HepG2 (cell line): ENCODE results near the gene MTFR1L. TPM values are rescaled to one million over a fixed set of nuclear protein-coding genes. Genes with fewer than 3 reads are reported as not detected.

Experiments used
- CBX1 ChIP-seq: IDR thresholded peaks from one replicate; pipeline ENCODE4 v1.6.1; 2016; ENCODE audit warnings: antibody characterized with exemption, low read depth
- DNMT3B ChIP-seq: conservative IDR thresholded peaks from 2 replicates; pipeline ENCODE4 v1.6.1; 2016; ENCODE audit warnings: missing biosample characterization, control low read depth
- NR2F1 ChIP-seq, 2 experiments: fragments of 450-650 bp in 1 of 2; formaldehyde crosslinking in 1 of 2; IDR thresholded peaks; 2 replicates each; pipeline versions ENCODE4 v1.5.0 to v1.6.1; 2016 to 2020; ENCODE audit warnings: mild to moderate bottlenecking in 1 of 2, missing compliant biosample characterization in 1 of 2, missing genetic modification reagents in 1 of 2, moderate library complexity in 1 of 2
- ZNF256 ChIP-seq: sonication (generic); formaldehyde crosslinking; conservative IDR thresholded peaks from 2 replicates; pipeline ENCODE4 v1.4.0; 2020; ENCODE audit warnings: missing genetic modification reagents
- ZNF614 ChIP-seq: IDR thresholded peaks from 2 replicates; pipeline ENCODE4 v1.6.1; 2018; ENCODE audit warnings: missing biosample characterization, missing genetic modification reagents, inconsistent platforms, borderline replicate concordance
- ZNF629 ChIP-seq: sonication (generic); formaldehyde crosslinking; conservative IDR thresholded peaks from 2 replicates; pipeline ENCODE4 v1.5.0; 2020; ENCODE audit warnings: missing genetic modification reagents
- polyA plus RNA-seq, 8 experiments: library from polyadenylated mRNA; depleted of rRNA in 3 of 8; stranded (reverse) in 7 of 8; unstranded in 1 of 8; fragments of >200 nt; fragmentation: Illumina TruSeq in 4 of 8; extraction: Trizol in 4 of 8; gene quantifications; 2 replicates each; pipeline versions ENCODE4 v1.2.1 to v1.2.3, GENCODE V29; 2011 to 2016; ENCODE audit warnings: low read depth in 4 of 8, missing spikeins in 1 of 8, mixed read lengths in 1 of 8; ENCODE audit not compliant: insufficient read depth in 1 of 8
- total RNA-seq, 5 experiments: library from RNA; depleted of rRNA; stranded (reverse); fragments of >200 nt; fragmentation: Illumina TruSeq; extraction: Trizol; gene quantifications; 2 replicates each; pipeline ENCODE4 v1.2.3, GENCODE V29; 2016; ENCODE audit warnings: low read depth in 1 of 5
- TF ChIP-seq, protein P1 (sequence below): sonication (generic); formaldehyde crosslinking; IDR thresholded peaks from 2 replicates; pipeline ENCODE4 v1.4.0; 2020; ENCODE audit warnings: mild to moderate bottlenecking, missing genetic modification reagents
- TF ChIP-seq, protein P2 (sequence below): sonication (generic); formaldehyde crosslinking; IDR thresholded peaks from 2 replicates; pipeline ENCODE4 v1.4.0; 2020; ENCODE audit warnings: missing genetic modification reagents
- TF ChIP-seq, protein P3 (sequence below): sonication (generic); formaldehyde crosslinking; IDR thresholded peaks from 2 replicates; pipeline ENCODE4 v1.5.0; 2020; ENCODE audit warnings: missing genetic modification reagents, mild to moderate bottlenecking, borderline replicate concordance
- TF ChIP-seq, protein P4 (sequence below): sonication (generic); formaldehyde crosslinking; IDR thresholded peaks from 2 replicates; pipeline ENCODE4 v1.8.0; 2022; ENCODE audit warnings: missing genetic modification reagents, mild to moderate bottlenecking, moderate library complexity, borderline replicate concordance
- TF ChIP-seq, protein P5 (sequence below): sonication (generic); formaldehyde crosslinking; IDR thresholded peaks from 2 replicates; pipeline ENCODE4 v1.8.1; 2022; ENCODE audit warnings: low read depth, mild to moderate bottlenecking, missing genetic modification reagents
- TF ChIP-seq, protein P6 (sequence below): sonication (generic); formaldehyde crosslinking; IDR thresholded peaks from 2 replicates; pipeline ENCODE4 v1.4.0; 2020; ENCODE audit warnings: missing genetic modification reagents
- TF ChIP-seq, protein P7 (sequence below): sonication (generic); formaldehyde crosslinking; conservative IDR thresholded peaks from 2 replicates; pipeline ENCODE4 v1.8.0; 2022; ENCODE audit warnings: mild to moderate bottlenecking, moderate library complexity, missing genetic modification reagents

Gene MTFR1L
- total and polyA plus RNA-seq, 2 of the 13 experiments (the other 11 are each of a cell fraction or from before 2014, with no cell fraction given) = 38.0 to 55.7 TPM

DNA sequence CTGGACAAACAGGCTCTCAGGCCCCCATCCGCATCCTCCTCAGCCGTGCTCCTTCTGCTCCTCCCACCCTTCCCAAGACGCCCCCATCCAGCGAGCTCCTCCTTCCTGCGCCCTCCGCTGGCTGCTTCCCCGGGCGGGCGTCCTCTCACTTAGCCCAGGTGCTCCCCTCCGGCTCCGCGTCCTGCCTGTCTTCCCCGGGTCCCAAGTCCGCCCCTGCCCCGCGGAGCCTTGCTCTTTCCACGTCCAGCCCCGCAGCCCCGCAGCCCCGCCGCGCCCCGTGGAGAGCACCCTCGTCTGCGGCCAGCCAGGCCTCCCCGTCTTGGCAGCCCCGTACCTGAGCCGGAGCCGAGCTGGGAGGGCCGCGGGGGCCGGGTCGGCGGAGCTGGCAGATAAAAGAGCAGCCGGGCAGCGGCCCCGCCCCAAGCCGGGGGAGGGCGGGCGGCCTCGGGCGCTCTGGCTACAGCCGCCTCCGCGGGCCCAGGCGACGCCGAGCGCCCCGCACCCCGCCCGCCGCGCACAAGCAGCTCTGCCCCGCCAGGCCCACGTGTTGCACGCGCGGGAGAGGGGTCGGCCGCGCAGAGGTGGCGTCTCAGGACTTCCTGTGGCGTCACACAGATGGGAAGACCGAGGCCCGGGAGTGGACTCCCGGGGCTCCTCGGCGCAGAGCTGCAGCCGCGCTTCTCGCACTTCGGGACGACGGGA is 55.6 kb downstream of the MTFR1L start, which contains the start of gene PAQR7 (continued):
- TF ChIP-seq DNMT3B (CRISPR knock-in tag) = no peak
- TF ChIP-seq CBX1 = no peak
- TF ChIP-seq, protein P1, sequence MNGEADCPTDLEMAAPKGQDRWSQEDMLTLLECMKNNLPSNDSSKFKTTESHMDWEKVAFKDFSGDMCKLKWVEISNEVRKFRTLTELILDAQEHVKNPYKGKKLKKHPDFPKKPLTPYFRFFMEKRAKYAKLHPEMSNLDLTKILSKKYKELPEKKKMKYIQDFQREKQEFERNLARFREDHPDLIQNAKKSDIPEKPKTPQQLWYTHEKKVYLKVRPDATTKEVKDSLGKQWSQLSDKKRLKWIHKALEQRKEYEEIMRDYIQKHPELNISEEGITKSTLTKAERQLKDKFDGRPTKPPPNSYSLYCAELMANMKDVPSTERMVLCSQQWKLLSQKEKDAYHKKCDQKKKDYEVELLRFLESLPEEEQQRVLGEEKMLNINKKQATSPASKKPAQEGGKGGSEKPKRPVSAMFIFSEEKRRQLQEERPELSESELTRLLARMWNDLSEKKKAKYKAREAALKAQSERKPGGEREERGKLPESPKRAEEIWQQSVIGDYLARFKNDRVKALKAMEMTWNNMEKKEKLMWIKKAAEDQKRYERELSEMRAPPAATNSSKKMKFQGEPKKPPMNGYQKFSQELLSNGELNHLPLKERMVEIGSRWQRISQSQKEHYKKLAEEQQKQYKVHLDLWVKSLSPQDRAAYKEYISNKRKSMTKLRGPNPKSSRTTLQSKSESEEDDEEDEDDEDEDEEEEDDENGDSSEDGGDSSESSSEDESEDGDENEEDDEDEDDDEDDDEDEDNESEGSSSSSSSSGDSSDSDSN (CRISPR knock-in tag) = peak; percentile 88
- peak; percentile 69; the same call in 1 of the 2 replicates for TF ChIP-seq ZNF629 (CRISPR knock-in tag)
- no peak for TF ChIP-seq ZNF256 (CRISPR knock-in tag)
- TF ChIP-seq, protein P2, sequence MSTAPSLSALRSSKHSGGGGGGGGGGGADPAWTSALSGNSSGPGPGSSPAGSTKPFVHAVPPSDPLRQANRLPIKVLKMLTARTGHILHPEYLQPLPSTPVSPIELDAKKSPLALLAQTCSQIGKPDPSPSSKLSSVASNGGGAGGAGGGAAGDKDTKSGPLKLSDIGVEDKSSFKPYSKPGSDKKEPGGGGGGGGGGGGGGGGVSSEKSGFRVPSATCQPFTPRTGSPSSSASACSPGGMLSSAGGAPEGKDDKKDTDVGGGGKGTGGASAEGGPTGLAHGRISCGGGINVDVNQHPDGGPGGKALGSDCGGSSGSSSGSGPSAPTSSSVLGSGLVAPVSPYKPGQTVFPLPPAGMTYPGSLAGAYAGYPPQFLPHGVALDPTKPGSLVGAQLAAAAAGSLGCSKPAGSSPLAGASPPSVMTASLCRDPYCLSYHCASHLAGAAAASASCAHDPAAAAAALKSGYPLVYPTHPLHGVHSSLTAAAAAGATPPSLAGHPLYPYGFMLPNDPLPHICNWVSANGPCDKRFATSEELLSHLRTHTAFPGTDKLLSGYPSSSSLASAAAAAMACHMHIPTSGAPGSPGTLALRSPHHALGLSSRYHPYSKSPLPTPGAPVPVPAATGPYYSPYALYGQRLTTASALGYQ (CRISPR knock-in tag) = 0 out of 2 replicates have a peak, but pooled peaks have one; percentile 32
- TF ChIP-seq, protein P3, sequence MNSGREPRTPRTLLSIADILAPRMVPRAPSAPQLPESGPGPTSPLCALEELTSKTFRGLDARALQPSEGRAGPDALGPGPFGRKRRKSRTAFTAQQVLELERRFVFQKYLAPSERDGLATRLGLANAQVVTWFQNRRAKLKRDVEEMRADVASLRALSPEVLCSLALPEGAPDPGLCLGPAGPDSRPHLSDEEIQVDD (CRISPR knock-in tag) = peak; percentile 98
- TF ChIP-seq, protein P4, sequence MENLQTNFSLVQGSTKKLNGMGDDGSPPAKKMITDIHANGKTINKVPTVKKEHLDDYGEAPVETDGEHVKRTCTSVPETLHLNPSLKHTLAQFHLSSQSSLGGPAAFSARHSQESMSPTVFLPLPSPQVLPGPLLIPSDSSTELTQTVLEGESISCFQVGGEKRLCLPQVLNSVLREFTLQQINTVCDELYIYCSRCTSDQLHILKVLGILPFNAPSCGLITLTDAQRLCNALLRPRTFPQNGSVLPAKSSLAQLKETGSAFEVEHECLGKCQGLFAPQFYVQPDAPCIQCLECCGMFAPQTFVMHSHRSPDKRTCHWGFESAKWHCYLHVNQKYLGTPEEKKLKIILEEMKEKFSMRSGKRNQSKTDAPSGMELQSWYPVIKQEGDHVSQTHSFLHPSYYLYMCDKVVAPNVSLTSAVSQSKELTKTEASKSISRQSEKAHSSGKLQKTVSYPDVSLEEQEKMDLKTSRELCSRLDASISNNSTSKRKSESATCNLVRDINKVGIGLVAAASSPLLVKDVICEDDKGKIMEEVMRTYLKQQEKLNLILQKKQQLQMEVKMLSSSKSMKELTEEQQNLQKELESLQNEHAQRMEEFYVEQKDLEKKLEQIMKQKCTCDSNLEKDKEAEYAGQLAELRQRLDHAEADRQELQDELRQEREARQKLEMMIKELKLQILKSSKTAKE (CRISPR knock-in tag) = peak; percentile 63; the same call in 1 of the 2 replicates
- TF ChIP-seq, protein P5, sequence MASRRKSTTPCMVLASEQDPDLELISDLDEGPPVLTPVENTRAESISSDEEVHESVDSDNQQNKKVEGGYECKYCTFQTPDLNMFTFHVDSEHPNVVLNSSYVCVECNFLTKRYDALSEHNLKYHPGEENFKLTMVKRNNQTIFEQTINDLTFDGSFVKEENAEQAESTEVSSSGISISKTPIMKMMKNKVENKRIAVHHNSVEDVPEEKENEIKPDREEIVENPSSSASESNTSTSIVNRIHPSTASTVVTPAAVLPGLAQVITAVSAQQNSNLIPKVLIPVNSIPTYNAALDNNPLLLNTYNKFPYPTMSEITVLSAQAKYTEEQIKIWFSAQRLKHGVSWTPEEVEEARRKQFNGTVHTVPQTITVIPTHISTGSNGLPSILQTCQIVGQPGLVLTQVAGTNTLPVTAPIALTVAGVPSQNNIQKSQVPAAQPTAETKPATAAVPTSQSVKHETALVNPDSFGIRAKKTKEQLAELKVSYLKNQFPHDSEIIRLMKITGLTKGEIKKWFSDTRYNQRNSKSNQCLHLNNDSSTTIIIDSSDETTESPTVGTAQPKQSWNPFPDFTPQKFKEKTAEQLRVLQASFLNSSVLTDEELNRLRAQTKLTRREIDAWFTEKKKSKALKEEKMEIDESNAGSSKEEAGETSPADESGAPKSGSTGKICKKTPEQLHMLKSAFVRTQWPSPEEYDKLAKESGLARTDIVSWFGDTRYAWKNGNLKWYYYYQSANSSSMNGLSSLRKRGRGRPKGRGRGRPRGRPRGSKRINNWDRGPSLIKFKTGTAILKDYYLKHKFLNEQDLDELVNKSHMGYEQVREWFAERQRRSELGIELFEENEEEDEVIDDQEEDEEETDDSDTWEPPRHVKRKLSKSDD (CRISPR knock-in tag) = peak; percentile 72; the same call in 1 of the 2 replicates
- no peak for TF ChIP-seq ZNF614 (CRISPR knock-in tag)
- TF ChIP-seq NR2F1 (CRISPR knock-in tag; IDR thresholded peaks at IDR 0.05) = no peak
- TF ChIP-seq, protein P6, sequence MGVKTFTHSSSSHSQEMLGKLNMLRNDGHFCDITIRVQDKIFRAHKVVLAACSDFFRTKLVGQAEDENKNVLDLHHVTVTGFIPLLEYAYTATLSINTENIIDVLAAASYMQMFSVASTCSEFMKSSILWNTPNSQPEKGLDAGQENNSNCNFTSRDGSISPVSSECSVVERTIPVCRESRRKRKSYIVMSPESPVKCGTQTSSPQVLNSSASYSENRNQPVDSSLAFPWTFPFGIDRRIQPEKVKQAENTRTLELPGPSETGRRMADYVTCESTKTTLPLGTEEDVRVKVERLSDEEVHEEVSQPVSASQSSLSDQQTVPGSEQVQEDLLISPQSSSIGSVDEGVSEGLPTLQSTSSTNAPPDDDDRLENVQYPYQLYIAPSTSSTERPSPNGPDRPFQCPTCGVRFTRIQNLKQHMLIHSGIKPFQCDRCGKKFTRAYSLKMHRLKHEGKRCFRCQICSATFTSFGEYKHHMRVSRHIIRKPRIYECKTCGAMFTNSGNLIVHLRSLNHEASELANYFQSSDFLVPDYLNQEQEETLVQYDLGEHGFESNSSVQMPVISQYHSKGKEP (CRISPR knock-in tag) = peak; percentile 92
- TF ChIP-seq, protein P7, sequence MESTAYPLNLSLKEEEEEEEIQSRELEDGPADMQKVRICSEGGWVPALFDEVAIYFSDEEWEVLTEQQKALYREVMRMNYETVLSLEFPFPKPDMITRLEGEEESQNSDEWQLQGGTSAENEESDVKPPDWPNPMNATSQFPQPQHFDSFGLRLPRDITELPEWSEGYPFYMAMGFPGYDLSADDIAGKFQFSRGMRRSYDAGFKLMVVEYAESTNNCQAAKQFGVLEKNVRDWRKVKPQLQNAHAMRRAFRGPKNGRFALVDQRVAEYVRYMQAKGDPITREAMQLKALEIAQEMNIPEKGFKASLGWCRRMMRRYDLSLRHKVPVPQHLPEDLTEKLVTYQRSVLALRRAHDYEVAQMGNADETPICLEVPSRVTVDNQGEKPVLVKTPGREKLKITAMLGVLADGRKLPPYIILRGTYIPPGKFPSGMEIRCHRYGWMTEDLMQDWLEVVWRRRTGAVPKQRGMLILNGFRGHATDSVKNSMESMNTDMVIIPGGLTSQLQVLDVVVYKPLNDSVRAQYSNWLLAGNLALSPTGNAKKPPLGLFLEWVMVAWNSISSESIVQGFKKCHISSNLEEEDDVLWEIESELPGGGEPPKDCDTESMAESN (CRISPR knock-in tag) = peak; percentile 90
